ENCODE results near the gene GNB1L.

DNA sequence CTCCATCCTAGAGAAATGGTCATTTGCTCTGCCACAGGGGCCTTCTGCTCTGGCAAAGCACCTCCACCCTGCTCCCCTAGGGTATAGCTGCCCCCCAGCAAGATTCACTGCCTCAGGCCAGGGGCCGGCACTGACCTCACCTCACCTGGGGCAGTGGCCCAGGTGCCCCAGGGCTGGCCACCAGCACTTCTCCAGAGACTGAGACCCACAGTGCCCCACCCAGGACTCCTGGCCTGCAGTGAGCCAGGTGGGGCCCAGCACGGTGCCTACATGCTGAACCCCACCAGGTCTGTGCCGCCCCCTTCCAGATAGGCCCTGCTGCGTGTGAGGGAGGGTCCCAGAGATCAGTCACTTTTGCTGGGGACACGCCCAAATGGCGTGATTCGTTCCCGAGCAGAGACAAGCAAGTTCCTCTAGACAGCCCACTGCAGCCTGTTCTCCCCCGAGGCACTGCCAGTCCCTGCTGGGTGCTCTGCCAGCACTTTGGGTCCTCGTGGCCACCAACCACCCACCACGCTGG lies 10.8 kb downstream of the GNB1L start:
- TF ChIP-seq EZH2 (IDR thresholded peaks at IDR 0.05) (no peak), POLR2AphosphoS5 (IDR thresholded peaks at IDR 0.05; ENCODE audit: borderline replicate concordance, low read depth, low read length) (no peak), FOXP2 (optimal IDR thresholded peaks at IDR 0.05; ENCODE audit: control extremely low read depth, extremely low read length, insufficient read depth) (no peak)

Data from SK-N-MC (cell line).